Middle frontal gyrus (tissue), 1 donor: ENCODE measurements around the gene RSPH9.

ENCODE experiments used
- DNase-seq: peaks from one replicate; pipeline ENCODE4 v3.0.0-alpha.2; 2015; ENCODE audit warnings: low spot score; ENCODE audit errors: extremely low spot score

Gene RSPH9

DNA sequence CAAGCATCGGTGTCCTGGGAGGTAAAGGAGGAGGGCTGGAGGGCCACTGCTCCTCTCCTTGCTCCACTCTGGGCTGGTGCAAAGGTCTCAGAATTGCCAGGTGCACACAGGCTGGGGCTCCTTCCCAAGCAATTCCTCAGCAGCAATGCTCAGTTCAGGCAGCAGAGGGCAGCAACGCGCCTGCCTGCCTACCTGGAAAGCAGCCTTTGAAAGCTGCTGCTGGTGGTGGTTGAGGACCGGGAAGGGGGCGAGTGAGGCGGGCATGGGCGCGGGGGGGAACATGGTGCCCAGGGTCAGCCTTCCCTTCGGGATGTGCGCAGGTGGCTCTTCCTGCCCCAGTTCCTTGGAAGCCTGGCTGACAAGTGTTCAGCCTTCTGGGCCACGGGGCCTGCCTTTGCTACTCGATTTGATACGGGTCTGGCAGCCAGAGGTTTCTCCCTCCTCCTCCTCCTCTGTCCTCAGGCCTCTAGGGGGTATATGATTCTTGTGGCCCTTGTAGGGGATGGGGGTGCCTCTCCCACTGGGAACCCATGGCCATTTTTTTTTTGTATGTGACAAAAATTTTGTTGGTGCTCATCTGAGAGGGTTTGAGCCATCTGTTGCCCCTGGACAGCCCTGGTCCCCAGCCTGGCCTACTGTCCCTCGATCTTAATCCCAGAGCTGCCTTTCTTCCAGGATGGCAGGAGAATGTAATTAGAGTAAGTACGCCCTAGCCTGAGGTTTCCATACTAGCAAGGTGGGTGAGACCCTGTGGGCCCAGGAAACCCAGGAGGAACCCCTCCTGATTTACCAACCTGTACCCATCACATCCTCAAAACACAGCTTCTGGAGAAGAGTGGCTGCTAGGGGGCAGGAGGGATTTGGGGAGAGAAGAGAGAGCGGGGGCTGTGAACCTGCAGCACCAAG, 22.7 kb downstream of the RSPH9 start:
- DNase-seq, result peak; percentile 86

DNA sequence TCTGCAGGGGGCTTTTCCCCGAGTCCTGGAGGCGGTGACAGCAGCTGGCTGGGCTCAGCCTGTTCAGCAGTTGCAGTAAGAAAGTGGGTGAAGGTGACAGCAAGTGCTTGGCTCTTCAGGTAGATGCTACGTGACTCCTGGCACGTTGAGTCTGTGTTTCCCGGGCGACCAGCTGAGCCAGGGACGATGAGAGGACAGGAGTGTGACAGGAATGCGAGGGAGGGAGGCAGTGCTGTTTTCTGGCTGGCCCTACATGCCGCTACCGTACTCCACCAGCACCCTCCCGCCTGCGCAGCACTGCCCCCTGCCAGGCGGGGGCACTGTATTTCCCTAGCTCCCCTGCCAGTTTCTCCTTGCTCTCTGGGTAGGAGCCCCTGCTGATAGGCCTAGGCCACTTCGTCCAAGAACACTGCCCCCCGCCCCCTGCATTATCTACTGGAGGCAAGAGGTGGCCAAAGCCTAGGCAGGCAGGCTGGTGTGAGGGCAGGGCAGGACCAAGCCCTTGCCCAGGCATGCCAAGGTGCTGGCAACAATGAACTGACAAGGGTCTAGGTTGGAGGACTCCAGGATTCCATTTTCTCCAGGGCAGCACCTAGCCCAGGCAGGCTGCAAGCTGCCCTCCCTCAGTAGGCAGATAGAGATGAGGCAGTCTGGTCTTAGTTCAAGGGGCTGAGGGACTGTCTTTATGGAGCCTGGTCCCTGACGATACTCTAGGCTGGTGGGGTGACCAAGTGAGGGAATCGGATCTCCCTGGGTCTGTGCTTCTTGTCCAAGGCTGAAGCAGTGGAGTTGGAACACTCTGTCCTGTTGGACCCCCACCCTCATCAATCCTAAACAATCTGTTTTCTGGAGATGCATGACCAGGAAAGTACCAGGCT, 23.6 kb downstream of the RSPH9 start:
- DNase-seq, result no peak

DNA sequence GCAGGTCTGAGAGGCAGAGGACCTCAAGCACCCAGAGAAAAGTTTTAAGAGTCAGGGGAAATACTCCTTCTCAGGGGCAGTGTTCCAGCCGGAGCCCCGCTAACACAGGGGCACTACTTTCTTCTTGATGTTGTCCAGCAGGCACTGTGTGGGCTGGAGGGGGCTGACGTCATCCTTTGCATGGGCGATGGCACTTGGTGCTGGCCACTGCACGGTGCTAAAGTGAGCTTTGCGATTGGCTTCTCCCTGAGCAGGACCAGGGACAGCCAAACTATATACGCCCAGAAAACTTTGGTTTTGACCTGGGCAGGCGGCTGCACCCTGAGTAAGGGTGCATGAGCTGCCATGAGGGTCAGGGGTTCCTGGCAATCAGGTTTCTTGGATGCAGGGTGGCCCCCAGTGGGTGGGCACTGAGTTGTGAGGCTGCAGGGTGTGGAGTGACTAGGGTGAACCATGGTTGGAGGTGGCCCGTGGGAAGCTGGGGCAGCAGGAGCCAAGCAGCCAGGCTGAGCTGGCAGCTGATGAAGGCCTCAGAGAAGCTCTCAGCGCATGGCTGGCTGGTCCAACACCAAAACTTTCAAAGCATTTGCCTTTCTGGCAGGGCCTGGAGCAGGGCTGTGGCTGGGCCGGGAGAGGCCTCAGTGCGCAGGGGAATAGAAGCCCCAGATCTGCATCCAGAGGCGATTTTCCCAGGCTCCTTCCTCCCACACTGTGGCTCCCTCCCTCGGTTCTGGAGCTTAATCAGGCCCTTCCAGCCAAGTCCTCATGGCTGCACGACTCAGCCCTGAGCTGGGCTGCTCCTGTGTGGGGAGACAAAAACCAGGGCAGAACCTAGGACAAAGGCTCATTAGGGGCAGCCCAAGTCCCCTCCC, 24.4 kb downstream of the RSPH9 start:
- DNase-seq, result peak; percentile 39

GRCh38 chr6:43669922-43670622, 25.2 kb downstream of the RSPH9 start:
- no peak for DNase-seq

- no peak for DNase-seq
Observed at GRCh38 chr6:43670623-43670986, 25.8 kb downstream of the RSPH9 start.

DNA sequence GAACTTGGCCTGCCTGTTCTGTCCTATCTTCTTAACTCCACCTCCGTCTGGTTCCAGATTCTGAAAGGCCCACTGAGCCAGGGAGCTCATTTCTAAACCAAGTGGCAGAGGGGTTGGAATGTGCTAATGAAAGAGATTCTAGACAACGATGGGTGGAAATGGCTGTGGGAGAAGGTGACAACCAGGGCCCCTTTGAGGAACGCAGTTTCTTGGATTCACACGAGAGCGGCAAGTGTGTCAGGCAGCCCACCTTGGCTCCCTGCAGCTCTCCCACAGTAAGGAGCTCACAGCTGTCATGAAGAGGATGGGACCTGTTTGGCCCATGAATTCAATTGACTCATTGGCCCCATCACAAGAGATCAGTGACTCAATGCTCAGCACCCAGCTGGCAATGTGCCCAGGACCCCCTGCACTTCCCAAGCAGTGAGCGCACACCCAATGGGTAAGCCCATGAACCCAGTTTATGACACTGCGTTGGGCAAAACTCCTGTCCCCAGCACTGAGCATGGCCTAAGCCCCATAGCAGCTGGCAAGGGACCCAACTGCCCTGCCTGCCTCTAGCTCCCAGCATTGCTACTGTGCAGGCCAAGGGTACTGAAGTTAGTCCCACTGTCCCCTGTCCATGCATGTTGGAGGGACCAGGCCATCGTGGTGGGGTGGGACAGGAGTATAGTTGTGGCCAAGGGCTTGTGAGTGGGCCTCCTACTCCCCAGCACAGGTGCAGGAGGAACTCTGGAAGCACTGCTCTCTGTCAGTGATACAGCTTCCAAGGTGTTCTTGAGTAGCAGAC, 26.4 kb downstream of the RSPH9 start:
- DNase-seq, result no peak

GRCh38 chr6:43671801-43672690, 27.2 kb downstream of the RSPH9 start:
- no peak for DNase-seq

- DNase-seq, result peak; percentile 58
Observed at GRCh38 chr6:43673444-43674084, 28.7 kb downstream of the RSPH9 start.

DNA sequence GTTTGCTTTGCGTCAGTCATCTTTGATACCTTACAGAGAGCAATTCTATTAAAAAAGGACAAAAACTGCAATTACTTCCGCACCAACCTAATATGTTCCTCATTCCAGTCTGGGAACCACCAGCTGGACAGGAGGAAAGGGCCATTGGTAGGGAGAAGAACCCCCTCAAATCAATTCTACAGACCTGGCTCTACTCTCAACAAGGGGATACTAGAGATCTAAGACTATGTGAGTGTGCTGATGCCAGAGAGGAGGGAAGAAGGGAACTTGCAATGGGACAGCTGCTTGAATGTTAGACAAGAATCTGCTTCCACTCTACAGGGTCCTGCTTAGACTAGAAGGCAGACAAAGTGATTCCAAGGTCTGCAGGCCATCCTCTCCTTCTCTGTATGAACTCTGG, 29.5 kb downstream of the RSPH9 start:
- DNase-seq, result no peak

GRCh38 chr6:43674921-43675320, 30.1 kb downstream of the RSPH9 start:
- no peak for DNase-seq

GRCh38 chr6:43676962-43677606, 32.2 kb downstream of the RSPH9 start:
- no peak for DNase-seq

DNA sequence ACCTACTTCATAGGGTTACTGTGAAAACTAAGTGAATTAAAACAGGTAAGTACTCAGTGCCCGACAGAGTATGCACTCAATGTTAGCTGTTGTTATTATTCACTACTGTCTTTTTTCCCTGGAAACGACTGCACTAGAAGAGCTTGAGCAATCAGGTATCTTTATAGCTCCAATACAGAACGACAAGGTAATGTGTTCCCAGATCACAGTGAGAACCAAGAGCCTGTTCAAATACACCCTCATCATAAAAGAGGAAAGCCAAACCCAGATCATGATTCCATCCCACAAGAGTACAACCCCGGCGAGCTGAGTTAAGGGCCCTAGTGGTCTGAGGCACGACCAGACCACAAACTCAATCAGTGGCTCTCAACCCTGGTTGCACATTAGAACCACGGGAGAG, 32.9 kb downstream of the RSPH9 start:
- no peak for DNase-seq

GRCh38 chr6:43678341-43678740, 33.5 kb downstream of the RSPH9 start:
- no peak for DNase-seq

DNA sequence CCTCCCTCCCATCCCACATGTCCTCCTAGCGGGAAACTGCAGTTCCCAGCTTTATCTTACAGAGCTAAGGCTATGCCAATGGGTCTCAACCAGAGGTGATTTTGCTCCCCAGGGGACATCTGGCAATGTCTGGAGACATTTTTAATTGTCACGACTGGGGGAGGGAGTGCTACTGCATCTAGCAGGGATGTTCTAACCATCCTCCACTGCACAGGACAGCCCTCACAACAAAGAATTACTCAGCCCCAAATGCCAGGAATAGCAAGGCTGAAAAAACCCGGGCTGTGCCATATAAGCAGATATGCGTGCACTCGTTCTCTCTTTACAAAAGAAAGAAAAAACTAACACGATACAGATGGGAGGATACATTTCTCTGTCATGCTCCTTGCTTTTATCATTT, 34.2 kb downstream of the RSPH9 start:
- DNase-seq, result peak; percentile 42

- DNase-seq, result no peak
Observed at GRCh38 chr6:43680308-43681200, 35.7 kb downstream of the RSPH9 start.

- DNase-seq, result no peak
Observed at GRCh38 chr6:43681303-43681702, 36.5 kb downstream of the RSPH9 start.
